Stimulated activated CD8-positive, alpha-beta memory T cell treated with anti-CD3 and anti-CD28 coated beads, Interleukin-7, amount 100 ng/mL, for 1 hour (primary cell): ENCODE data around the gene OPRL1.

Source experiments
- DNase-seq, 2 donors: peaks; one replicate each; pipeline ENCODE4 v3.0.0-alpha.2; 2020; ENCODE audit warnings: low read depth in 2 of 2

OPRL1 gene

DNA sequence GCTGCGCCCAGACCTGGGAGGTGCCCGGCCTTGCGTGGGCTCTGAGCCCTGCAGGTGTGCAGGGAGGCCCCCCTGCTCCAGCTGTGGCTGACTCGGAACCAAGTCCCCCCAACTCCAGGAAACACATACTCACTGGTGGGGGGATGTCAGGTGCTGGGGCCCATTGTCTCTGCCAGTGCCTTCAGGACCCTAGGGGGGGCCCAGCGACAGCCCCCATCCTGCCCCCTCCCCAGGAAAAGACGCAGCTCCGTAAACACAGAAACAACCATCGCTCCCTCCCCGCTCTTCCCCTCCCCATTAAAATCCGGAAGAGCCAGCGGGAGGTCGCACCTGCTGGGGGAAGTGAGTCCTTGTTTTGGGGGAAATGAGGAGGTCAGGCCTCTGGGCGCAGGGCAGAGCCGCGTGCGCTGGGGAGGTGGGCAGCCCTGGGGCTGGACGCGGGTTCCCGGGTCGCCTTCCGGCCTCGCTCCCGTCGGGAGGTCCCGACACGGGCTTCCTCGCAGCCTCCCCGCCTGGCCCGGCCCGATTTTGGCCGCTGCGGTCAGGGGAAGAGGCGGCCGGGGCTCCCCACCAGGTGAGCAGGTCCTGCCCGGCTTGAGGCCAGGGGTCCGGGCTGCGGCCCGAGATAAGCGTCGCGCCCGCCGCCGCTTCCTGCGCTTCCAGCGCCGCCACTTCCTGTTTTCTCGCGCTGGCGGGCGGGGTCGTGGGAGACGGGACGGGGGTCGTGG lies 37.7 kb upstream of the OPRL1 start:
- DNase-seq = no peak

- no peak for DNase-seq
Observed at GRCh38 chr20:64043768-64044167, 36.1 kb upstream of the OPRL1 start.

- no peak for DNase-seq
Observed at GRCh38 chr20:64044484-64045247, 35.2 kb upstream of the OPRL1 start.

DNA sequence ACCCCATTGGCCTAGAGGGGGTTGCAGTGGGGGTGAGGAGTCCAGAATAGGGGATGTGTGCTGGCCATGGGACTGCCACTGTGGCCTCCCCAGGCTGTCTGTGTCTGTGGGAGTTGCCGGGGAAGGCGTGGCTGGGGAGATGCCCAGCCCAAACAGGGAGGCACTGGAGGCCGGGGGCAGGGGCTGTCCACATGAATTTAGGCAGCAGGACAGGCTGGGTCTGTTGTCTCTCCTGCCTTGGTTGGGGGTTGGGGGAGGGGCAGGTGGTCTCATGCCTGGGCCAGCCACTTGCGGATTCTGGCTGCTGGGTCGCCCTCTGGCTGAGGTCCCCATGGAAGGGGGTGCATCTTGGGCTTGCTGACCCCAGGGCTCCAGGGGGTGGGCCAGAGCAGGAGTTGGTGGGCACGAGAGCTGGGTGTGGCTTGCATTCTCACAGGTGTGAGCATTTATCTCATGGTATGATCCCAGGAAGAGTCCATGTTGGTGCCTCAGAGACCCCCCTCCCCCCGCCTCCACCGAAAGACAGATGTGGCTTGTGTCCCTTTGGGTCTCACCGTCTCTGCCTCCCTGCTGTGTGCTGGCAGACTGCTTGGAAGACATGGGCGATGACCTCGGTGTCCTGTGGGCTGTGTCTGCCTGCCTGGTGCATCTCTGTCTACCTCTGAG lies 34.4 kb upstream of the OPRL1 start:
- DNase-seq = no peak

GRCh38 chr20:64047046-64047389 lies 32.9 kb upstream of the OPRL1 start:
- no peak for DNase-seq

DNA sequence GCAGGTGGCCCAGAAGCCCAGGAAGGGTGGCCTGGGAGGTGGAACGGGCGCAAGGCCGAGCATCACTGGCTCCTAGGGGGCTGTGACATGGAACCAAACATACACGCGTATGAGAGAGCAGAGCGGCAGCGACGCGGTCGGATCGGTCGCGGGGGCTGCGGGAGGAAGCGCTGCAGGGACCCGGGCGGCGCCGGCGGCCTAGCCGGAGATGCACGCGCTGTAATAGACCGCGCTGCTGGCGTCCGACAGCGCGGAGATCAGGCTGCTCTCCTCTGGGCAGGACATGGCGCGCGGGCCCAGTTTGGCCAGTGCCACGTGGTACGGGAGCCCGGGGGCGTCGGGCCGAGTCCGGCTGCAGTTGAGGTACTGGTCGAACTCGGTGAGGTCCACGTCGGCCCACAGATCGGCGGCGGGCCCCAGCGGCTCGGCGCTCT lies 31.9 kb upstream of the OPRL1 start:
- DNase-seq = no peak

- no peak for DNase-seq
Observed at GRCh38 chr20:64048402-64049044, 31.4 kb upstream of the OPRL1 start.

- no peak for DNase-seq
Observed at GRCh38 chr20:64049060-64049877, 30.6 kb upstream of the OPRL1 start, which contains the start of gene SOX18. TSS of gene SOX18 (minus strand) at chr20:64049639. CDS start at chr20:64049516, 123 bp downstream.

GRCh38 chr20:64049878-64050260 lies 30.0 kb upstream of the OPRL1 start:
- no peak for DNase-seq

DNA sequence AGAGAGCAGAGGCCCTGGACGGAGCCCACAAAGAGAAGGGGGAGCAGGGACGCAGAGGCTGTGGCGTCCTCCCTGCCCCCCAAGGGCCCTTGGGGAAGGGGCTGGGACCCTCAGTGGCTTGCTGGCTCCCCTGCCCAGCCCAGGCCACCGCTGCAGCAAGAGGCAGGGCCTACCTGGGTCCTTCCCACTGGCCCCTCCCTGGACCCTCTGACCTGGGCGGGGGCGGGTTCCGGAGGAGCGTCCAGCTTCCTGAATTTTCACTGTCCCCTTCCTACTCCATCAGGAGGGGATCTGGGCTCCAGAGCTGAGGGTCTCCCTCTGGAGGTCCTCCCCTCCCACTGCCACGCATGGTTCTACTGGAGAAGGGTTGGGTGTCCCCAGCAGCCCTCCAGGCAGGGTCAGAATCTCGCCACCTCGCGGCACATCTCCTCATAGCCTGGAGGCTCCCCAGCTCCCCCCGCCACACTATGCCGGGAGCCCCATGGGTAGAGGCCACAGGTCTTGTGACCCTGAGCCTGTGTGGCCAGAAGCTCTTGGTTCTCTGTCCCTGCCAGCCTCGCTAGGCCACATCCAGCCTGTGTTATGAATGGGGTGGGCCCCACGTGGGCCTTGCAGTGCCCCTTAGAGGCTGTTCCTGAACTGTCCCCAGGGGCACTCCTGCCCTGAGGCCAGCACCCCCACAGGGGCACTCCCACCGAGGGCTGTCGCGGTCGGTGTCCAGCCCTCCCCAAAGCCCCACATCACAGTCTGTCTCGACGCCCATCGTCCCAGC lies 29.4 kb upstream of the OPRL1 start:
- DNase-seq = no peak

DNA sequence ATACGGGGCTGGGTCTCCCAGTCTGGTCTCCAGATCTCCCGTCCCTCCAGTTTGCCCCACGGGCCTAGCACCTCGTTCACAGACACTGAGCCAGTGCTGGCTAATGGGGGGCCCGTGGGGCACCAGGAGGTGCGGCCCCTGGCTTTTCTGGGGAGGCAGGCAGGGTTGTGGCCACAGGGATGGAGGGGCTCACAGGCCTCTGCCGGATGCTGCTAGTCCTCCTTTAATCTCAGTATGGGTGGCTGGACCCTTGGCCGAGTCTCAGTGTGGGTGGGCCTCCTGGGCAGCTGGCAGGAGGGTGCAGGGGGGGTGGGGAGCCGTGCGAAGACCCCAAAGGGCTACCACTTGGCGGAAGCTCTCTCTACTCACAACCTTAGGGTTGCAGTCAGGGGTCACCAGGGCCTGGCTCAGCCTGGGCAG lies 28.8 kb upstream of the OPRL1 start:
- DNase-seq = no peak

DNA sequence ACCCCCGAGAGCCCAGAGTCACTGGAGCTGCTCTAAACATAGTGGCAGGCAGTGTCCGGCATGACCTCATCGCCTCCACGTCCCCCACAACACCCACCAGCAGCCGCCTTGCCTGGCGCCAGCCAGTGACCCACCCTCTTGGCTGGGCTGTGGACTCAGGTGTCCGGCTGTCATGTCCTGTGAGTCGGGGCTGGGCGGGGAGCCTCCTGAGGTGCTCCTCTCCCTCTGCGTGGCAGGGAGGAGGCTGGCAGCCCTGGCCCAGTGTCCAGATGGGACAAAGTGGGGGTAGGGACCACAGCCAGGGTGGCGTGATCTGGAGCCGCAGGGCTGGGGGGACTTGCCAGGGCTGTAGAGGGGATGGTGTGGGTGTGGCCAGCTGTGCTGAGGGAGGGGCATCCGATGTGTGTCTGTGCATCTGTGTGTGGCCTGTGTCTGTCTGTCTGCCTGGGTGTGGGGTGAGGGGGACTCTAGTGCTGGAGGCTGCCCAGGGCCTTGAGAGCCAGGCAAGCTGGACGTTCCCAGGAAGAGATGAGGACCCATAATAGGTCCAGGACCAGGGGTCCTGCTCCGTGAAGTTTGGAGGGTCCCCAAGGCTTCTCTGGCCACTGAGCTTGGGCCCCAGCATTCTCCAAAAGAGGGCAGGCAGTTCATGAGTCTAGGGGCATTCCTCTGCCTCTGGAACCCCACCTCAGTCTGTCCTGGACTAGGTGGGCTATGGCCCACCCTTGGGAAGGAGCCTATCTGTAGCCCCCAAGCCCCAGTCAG lies 28.1 kb upstream of the OPRL1 start:
- DNase-seq = no peak

- no peak for DNase-seq
Observed at GRCh38 chr20:64052326-64052722, 27.6 kb upstream of the OPRL1 start.

GRCh38 chr20:64052987-64053840 lies 26.7 kb upstream of the OPRL1 start:
- no peak for DNase-seq

- no peak for DNase-seq
Observed at GRCh38 chr20:64053841-64054661, 25.8 kb upstream of the OPRL1 start.

DNA sequence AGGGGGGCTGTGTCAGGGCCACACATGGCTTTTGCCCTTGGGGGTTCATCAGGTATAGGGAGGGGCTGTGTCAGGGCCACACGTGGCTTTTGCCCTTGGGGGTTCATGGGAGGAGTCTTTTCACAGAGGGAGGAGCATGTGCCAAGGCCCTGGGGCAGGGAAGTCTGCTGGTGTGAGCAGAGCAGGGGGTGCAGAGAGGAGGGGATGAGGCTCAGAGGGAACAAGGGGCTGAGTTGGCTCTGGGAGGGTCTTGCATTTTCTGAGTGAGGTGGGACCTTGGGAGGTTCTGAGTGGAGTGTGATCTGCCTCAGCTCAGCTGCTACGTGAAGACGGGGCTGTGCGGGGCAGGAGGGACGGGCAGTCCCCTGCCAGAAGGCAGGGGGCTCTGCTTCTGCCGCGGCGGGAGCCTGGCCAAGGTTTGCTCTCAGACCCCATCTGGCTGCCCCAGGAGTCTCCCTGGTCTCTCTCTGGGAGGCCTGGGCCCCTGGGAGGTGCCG lies 24.4 kb upstream of the OPRL1 start:
- no peak for DNase-seq

DNA sequence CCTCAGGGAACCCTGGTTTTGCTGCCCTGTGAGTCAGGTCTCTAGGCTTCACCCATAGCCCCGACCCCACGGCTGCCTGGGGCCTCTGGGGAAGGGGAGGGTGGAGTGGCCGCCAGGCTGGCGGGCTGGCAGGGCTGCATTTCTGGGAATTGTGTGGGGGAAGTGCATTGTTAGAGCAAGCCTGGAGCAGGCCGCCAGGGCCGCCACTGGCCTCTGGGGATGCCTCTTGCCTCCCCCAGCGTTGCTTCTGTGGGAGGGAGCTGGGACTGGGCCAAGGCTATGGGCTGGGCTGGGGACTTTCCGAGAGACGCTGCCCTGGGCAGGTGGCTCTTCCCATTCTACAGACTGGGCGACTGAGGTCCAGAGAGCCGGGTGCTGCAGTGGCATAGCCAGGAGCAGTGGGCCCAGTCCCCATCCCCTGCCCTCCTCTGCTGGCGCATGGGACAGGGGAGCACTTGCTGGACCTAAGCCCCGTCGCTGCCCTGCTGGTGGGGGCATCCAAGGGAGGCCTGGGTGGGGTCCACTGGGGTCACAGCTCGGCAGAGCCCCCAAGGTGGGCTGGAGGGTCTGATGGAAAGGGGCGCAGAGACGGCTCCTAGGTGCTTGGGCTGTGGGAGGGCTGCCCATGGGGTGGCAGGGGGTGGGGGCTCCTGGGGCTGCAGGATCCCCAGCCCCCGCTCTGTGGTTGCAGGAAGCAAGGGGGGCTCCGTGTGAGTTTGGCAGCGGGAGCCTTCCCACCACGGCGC lies 23.8 kb upstream of the OPRL1 start:
- DNase-seq = no peak
